BE2C (cell line): ENCODE measurements around the gene LCE1C.

Experiments used
- DNase-seq: peaks from one replicate; pipeline ENCODE4 v3.0.0-alpha.2; 2020
- H3K27me3 ChIP-seq: fragments of 250-450 bp; sonication (Bioruptor Pico); 2 replicates; pipeline ENCODE4 v1.5.1; 2020; ENCODE audit warnings: mild to moderate bottlenecking
- H3K36me3 ChIP-seq: fragments of 250-450 bp; sonication (Bioruptor Pico); 2 replicates; pipeline ENCODE4 v1.5.1; 2020; ENCODE audit warnings: mild to moderate bottlenecking
- H3K4me1 ChIP-seq: fragments of 250-450 bp; sonication (Bioruptor Pico); 2 replicates; pipeline ENCODE4 v1.5.1; 2020
- H3K4me3 ChIP-seq: 2 replicates; pipeline ENCODE4 v1.5.1; 2011; ENCODE audit warnings: low read depth, low read length
- H3K9me3 ChIP-seq: fragments of 250-450 bp; sonication (Bioruptor Pico); 2 replicates; pipeline ENCODE4 v1.5.1; 2020
- CTCF ChIP-seq: IDR thresholded peaks from 2 replicates; pipeline ENCODE4 v1.5.1; 2012; ENCODE audit warnings: mild to moderate bottlenecking, low read depth, low read length

LCE1C gene

GRCh38 chr1:152770411-152770810 is 36.0 kb downstream of the LCE1C start:
- H3K4me1 ChIP-seq, result no peaks in the 10 kb centered on the region
- TF ChIP-seq CTCF, result no peak
- H3K9me3 ChIP-seq, result no peaks in the 10 kb centered on the region
- no peaks in the 10 kb centered on the region for H3K36me3 ChIP-seq
- no peak for DNase-seq
- H3K4me3 ChIP-seq, result no peak overlapping the region
- H3K27me3 ChIP-seq, result no peaks in the 10 kb centered on the region

GRCh38 chr1:152768847-152769533 is 37.5 kb downstream of the LCE1C start:
- Histone ChIP-seq H3K4me3 (no peak overlapping the region), H3K9me3 (no peaks in the 10 kb centered on the region), H3K4me1 (no peaks in the 10 kb centered on the region), H3K36me3 (no peaks in the 10 kb centered on the region), H3K27me3 (no peaks in the 10 kb centered on the region)
- DNase-seq, result no peak
- TF ChIP-seq CTCF, result no peak

GRCh38 chr1:152761609-152762213 is 44.7 kb downstream of the LCE1C start:
- H3K36me3 ChIP-seq, result no peaks in the 10 kb centered on the region
- H3K27me3 ChIP-seq, result no peaks in the 10 kb centered on the region
- H3K4me1 ChIP-seq, result no peaks in the 10 kb centered on the region
- DNase-seq, result no peak
- no peak overlapping the region for H3K4me3 ChIP-seq
- no peaks in the 10 kb centered on the region for H3K9me3 ChIP-seq
- no peak for TF ChIP-seq CTCF

GRCh38 chr1:152760551-152761190 is 45.8 kb downstream of the LCE1C start:
- no peak for DNase-seq
- H3K27me3 ChIP-seq, result no peaks in the 10 kb centered on the region
- TF ChIP-seq CTCF, result no peak
- H3K9me3 ChIP-seq, result no peaks in the 10 kb centered on the region
- no peaks in the 10 kb centered on the region for H3K36me3 ChIP-seq
- H3K4me1 ChIP-seq, result no peaks in the 10 kb centered on the region
- H3K4me3 ChIP-seq, result no peak overlapping the region

GRCh38 chr1:152759453-152760173 is 46.8 kb downstream of the LCE1C start:
- no peaks in the 10 kb centered on the region for H3K9me3 ChIP-seq
- no peaks in the 10 kb centered on the region for H3K27me3 ChIP-seq
- H3K4me1 ChIP-seq, result no peaks in the 10 kb centered on the region
- H3K4me3 ChIP-seq, result no peak overlapping the region
- TF ChIP-seq CTCF, result no peak
- DNase-seq, result no peak
- no peaks in the 10 kb centered on the region for H3K36me3 ChIP-seq
